HG03342 (cell line): ENCODE measurements around the gene PLD2.

ENCODE experiments used
- ATAC-seq: cut with Tn5 transposase; IDR thresholded peaks from one replicate; pipeline ENCODE4 v1.9.1; 2021; ENCODE audit warnings: mild to moderate bottlenecking, moderate library complexity; ENCODE audit not compliant: unreplicated experiment

PLD2 gene

DNA sequence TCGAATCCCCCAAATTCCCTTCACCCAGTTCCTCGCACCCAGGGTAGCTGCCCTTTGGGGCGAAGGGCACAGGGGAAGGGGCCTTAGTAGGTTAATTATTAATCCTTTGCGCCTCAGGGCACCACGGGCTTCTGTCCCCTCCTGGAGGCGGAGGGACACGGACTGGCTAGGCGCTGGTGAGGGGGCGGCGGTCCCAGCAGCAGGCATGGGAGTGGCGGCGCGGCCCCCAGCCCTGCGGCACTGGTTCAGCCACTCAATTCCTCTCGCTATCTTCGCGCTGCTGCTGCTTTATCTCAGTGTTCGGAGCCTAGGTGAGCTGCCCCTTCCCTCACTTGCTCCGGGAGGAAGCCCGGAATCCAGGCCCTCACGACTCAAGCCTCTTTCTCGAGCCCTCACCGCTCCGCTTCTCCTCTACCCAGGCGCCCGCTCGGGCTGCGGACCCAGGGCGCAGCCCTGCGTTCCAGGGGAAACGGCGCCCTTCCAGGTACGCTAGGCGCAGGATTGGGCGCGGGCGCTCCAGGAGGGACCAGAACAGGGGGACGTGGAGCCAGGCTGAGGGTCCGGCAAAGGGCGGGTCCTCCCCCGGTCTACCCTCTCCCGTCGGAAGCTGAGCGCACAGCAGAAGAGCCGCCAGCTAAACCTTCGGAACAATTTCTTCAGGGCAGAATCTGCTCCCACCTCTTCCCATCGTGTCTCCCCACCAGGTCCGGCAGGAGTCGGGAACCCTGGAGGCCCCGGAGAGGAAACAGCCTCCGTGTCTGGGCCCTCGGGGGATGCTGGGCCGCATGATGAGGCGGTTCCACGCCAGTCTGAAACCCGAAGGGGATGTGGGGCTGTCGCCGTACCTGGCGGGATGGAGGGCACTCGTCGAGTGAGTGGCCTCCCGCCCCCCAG is 17.9 kb upstream of the PLD2 start, which contains the start of gene GLTPD2:
Gene GLTPD2, plus strand, starts transcription at position 158 of the 894 bp plus-strand sequence. Its CDS starts 48 bp downstream, at position 206.
- ATAC-seq = no peak

GRCh38 chr17:4789701-4789950 is 17.3 kb upstream of the PLD2 start:
- no peak for ATAC-seq

GRCh38 chr17:4789951-4790704 is 16.8 kb upstream of the PLD2 start:
- ATAC-seq = peak; percentile 83

DNA sequence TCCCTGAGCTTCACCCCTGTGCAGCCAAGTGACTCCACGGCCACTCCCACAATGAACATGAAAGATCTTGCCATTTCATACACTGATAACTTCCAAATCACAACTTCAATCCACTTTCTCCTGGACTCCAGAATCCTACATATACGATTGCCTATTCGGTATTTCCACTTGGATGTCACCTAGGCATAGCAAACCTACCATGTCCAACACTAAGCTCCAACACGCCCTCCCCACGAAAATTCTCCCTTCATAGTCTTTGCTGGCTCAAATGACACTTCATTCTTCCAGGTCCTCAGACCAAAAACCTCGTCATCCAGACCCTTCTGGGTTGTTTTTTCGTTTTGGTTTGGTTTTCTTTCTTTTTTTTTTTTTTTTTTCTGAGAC is 16.3 kb upstream of the PLD2 start:
- ATAC-seq = no peak

- no peak for ATAC-seq
Measured at GRCh38 chr17:4795168-4795567, 11.8 kb upstream of the PLD2 start.

- no peak for ATAC-seq
Measured at GRCh38 chr17:4796552-4796920, 10.4 kb upstream of the PLD2 start.

- no peak for ATAC-seq
Measured at GRCh38 chr17:4800462-4801196, 6.3 kb upstream of the PLD2 start.

DNA sequence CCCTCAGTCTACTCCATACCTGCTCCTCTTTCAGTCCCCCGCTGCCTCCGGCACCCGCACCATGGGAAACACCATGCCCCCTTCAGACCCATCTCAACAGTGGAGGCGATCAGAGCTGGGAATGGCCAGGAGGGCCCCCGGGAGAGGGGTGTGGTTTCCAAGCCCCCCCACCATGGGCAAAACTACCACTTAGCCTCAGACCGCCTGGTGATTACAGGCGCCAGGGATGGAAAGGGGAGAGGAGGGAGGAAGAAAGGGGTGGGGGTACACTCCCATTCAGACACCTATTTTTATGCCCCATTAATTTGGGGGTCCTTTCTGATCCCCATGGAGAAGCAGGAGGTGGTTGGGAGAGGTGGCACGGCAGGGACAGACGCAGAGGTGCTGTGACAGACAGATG is 4.7 kb upstream of the PLD2 start, which contains the start of gene C17orf114:
Gene C17orf114, minus strand, starts transcription at position 101 of the 400 bp plus-strand sequence.
- ATAC-seq = no peak

DNA sequence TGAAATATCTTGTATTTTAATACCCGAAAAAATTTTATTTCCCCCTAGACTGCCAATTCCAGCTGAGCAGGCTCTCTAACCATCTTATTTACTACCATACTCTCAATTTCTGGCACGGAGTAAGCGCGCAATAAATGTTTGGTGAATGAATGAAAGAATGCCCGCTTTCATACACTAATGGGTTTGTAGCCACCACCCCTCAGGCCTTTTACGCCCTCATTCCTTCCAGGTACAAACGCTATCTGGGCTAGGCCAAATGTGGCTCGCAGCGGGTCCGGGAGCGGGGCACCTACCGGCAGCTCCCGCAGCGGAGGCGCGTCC is 536 bp upstream of the PLD2 start:
- no peak for ATAC-seq

GRCh38 chr17:4807605-4808377 is 839 bp downstream of the PLD2 start:
- no peak for ATAC-seq

DNA sequence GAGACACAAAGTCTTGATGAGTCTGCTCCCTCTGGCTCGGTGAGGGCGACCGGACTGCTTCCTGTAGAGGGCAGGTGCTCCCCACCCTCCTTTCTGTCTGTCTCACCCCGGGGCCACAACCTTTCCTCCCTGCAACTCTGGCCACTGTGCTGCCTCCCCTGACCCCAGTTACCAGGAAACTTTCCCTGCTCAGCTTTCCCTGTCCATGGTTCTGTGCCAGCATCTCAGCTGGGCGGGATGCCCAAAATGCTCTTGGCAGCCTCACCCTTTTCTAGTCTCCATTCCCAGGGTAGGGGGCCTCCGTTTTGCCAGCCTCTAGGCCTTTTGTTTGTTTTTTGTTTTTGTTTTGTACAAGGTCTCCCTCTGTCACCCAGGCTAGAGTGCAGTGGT is 1.4 kb downstream of the PLD2 start:
- ATAC-seq = no peak

- no peak for ATAC-seq
Measured at GRCh38 chr17:4810696-4811290, 3.8 kb downstream of the PLD2 start.

- ATAC-seq = no peak
Measured at GRCh38 chr17:4811471-4811870, 4.5 kb downstream of the PLD2 start.

DNA sequence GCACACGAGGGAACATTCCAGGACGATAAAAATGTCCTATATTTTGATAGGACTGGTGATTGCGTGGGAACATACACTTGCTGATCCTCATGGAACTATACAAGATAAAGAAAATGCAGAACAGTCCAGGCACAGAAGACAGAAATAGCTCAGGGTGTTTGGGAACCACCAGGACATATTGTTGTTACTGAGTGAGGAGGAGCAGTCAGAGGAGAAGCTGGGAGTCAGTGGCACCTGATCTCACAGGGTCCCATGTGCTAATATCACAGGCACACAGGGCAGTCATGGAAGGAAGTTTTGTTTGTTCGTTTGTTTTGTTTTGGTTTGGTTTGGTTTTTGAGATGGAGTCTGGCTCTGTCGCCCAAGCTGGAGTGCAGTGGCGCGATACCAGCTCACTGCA is 5.7 kb downstream of the PLD2 start:
- ATAC-seq = no peak

DNA sequence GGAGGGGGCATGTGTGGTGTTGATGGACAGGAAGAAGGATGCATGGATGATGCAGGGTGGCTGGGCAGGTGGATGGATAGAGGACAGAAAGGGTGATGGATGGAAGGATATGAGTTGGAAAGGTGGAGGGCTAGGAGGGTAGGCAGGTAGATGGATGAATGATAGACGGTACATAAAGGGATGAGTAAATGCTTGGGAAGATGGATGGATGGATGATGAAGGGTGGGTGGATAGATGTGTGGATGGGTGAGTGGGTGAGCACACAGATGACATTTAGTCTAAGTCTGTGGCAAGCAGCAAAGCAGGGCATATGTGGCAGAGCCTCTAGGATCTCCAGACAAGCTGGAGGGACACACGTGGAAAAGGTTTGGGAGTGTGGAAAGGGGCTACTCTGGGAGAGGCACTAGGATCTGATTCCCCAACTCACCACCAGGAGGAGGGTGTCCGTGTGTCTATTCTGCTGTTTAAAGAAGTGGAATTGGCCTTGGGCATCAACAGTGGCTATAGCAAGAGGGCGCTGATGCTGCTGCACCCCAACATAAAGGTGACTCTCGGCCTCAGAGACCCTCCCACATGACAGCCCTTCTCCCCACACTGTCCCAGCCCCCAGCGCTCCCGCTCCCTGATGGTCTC is 8.2 kb downstream of the PLD2 start:
- no peak for ATAC-seq

DNA sequence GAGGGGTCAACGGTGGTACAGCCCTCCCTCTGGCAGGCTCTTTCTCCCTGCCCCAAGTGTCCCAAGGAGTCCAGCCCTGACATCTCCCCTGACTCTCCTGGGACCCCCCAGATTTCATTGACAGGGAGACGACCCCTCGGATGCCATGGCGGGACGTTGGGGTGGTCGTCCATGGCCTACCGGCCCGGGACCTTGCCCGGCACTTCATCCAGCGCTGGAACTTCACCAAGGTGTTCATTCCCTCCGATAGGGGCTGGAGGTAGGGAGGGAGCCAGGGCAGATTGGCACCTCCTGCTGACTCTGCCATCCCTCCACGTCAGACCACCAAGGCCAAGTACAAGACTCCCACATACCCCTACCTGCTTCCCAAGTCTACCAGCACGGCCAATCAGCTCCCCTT is 9.9 kb downstream of the PLD2 start:
- ATAC-seq = no peak

- ATAC-seq = no peak
Measured at GRCh38 chr17:4818276-4818675, 11.3 kb downstream of the PLD2 start.

- ATAC-seq = no peak
Measured at GRCh38 chr17:4822835-4823234, 15.9 kb downstream of the PLD2 start.

- ATAC-seq = no peak
Measured at GRCh38 chr17:4823373-4824089, 16.6 kb downstream of the PLD2 start.

DNA sequence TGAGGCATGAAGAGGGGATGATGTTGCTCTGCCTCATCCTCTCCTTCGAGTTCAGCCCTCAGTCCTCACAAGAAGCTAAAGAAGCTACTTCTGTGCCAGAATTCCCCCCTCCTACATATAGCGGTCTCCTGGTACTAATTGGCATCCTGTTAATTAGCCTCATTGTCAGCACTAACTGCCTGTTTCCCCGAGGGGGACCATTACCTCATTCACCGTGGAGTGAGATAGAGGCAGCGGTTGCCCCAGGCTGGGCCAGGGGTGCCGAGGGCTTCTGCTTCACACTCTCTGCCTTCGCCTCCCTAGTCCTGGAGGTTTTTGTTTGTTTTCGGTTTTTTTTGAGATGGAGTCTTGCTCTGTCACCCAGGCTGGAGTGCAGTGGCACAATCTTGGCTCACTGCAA is 20.4 kb downstream of the PLD2 start:
- ATAC-seq = no peak
